WTC11 (cell line): ENCODE results near the gene RIMS4. TPM values are rescaled to one million over a fixed set of nuclear protein-coding genes. Genes with fewer than 3 reads are reported as not detected.

Experiments used
- ATAC-seq: fragments of 200-7000 bp; cut with Tn5 transposase; 2 replicates; pipeline ENCODE4 v1.10.0; 2021; ENCODE audit warnings: mild to moderate bottlenecking, moderate library complexity
- CTCF ChIA-PET: fragments of 300-600 bp; sonication (Branson Sonifier 250); formaldehyde crosslinking; loops from one replicate; lab custom pipeline; 2021; ENCODE audit warnings: antibody characterized with exemption; lab: Charles Lee
- POLR2A ChIA-PET: fragments of 350-600 bp; sonication (Branson Sonifier 250); formaldehyde crosslinking; loops from one replicate; lab custom pipeline; 2021; ENCODE audit warnings: antibody characterized with exemption; lab: Charles Lee
- DNase-seq: peaks from one replicate; pipeline ENCODE4 v3.0.0; 2021; ENCODE audit warnings: low spot score
- H3K27ac Mint-ChIP-seq: 2 replicates; pipeline ENCODE4 v1.8.0; 2021; ENCODE audit warnings: mixed read lengths
- H3K27me3 Mint-ChIP-seq: 2 replicates; pipeline ENCODE4 v1.8.0; 2021; ENCODE audit warnings: low read depth, mild to moderate bottlenecking, moderate library complexity, mixed read lengths
- H3K36me3 Mint-ChIP-seq: 2 replicates; pipeline ENCODE4 v1.8.0; 2021; ENCODE audit warnings: mixed read lengths
- H3K4me1 Mint-ChIP-seq: 2 replicates; pipeline ENCODE4 v1.8.0; 2022; ENCODE audit warnings: mixed read lengths
- H3K4me3 Mint-ChIP-seq: 2 replicates; pipeline ENCODE4 v1.8.0; 2021; ENCODE audit warnings: mild to moderate bottlenecking, moderate library complexity, mixed read lengths
- H3K9me3 Mint-ChIP-seq: 2 replicates; pipeline ENCODE4 v1.8.0; 2021; ENCODE audit warnings: mixed read lengths
- GRHL2 ChIP-seq: fragments of 250-450 bp; sonication (Bioruptor Pico); IDR thresholded peaks from 2 replicates; pipeline ENCODE4 v1.8.0; 2022; ENCODE audit warnings: mild to moderate bottlenecking, moderate library complexity; ENCODE audit not compliant: insufficient replicate concordance, severe bottlenecking
- JAZF1 ChIP-seq: fragments of 250-450 bp; sonication (Bioruptor Pico); IDR thresholded peaks from 2 replicates; pipeline ENCODE4 v1.9.0; 2021; ENCODE audit warnings: moderate library complexity, mild to moderate bottlenecking, inconsistent platforms
- NFATC4 ChIP-seq: fragments of 250-450 bp; sonication (Bioruptor Pico); IDR thresholded peaks from 2 replicates; pipeline ENCODE4 v1.9.0; 2021; ENCODE audit warnings: mild to moderate bottlenecking
- NR1H2 ChIP-seq: sonication (generic); formaldehyde crosslinking; IDR thresholded peaks from 2 replicates; pipeline ENCODE4 v1.9.0; 2021; ENCODE audit warnings: mild to moderate bottlenecking, moderate library complexity, missing genetic modification reagents
- NR2C2 ChIP-seq: sonication (generic); formaldehyde crosslinking; IDR thresholded peaks from 2 replicates; pipeline ENCODE4 v1.8.0; 2022; ENCODE audit warnings: mild to moderate bottlenecking, missing genetic modification reagents
- RELA ChIP-seq: sonication (generic); formaldehyde crosslinking; IDR thresholded peaks from 2 replicates; pipeline ENCODE4 v1.8.1; 2022; ENCODE audit warnings: missing genetic modification reagents, mild to moderate bottlenecking, borderline replicate concordance
- SMAD3 ChIP-seq: sonication (generic); formaldehyde crosslinking; IDR thresholded peaks from 2 replicates; pipeline ENCODE4 v1.8.0; 2022; ENCODE audit warnings: missing genetic modification reagents, mild to moderate bottlenecking, borderline replicate concordance
- SMAD4 ChIP-seq: sonication (generic); formaldehyde crosslinking; IDR thresholded peaks from 2 replicates; pipeline ENCODE4 v1.8.0; 2022; ENCODE audit warnings: mild to moderate bottlenecking, missing genetic modification reagents
- TEAD4 ChIP-seq: sonication (generic); formaldehyde crosslinking; IDR thresholded peaks from 2 replicates; pipeline ENCODE4 v1.8.0; 2022; ENCODE audit warnings: mild to moderate bottlenecking, missing genetic modification reagents
- ZBTB21 ChIP-seq: sonication (generic); formaldehyde crosslinking; IDR thresholded peaks from 2 replicates; pipeline ENCODE4 v1.8.1; 2023; ENCODE audit warnings: mild to moderate bottlenecking, missing genetic modification reagents, borderline replicate concordance
- ZNF317 ChIP-seq: sonication (generic); formaldehyde crosslinking; IDR thresholded peaks from 2 replicates; pipeline ENCODE4 v1.8.1; 2023; ENCODE audit warnings: low read depth, mild to moderate bottlenecking, moderate library complexity, missing genetic modification reagents, borderline replicate concordance
- ZNF416 ChIP-seq: fragments of 250-450 bp; sonication (Bioruptor Pico); IDR thresholded peaks from 2 replicates; pipeline ENCODE4 v1.9.0; 2021; ENCODE audit warnings: mild to moderate bottlenecking, inconsistent platforms
- total RNA-seq: library from RNA; stranded (reverse); gene quantifications from 3 replicates; pipeline ENCODE4 v1.2.3, GENCODE V29; 2021
- TF ChIP-seq, protein P1 (sequence below): sonication (generic); formaldehyde crosslinking; IDR thresholded peaks from 2 replicates; pipeline ENCODE4 v1.8.1; 2022; ENCODE audit warnings: mild to moderate bottlenecking, moderate library complexity, missing genetic modification reagents
- TF ChIP-seq, protein P2 (sequence below): sonication (generic); formaldehyde crosslinking; IDR thresholded peaks from 2 replicates; pipeline ENCODE4 v1.8.0; 2022; ENCODE audit warnings: mild to moderate bottlenecking, missing genetic modification reagents
- TF ChIP-seq, protein P3 (sequence below): fragments of 250-450 bp; sonication (Bioruptor Pico); IDR thresholded peaks from 2 replicates; pipeline ENCODE4 v1.9.0; 2021; ENCODE audit warnings: mild to moderate bottlenecking
- TF ChIP-seq, protein P4 (sequence below): sonication (generic); formaldehyde crosslinking; IDR thresholded peaks from 2 replicates; pipeline ENCODE4 v1.8.1; 2022; ENCODE audit warnings: missing genetic modification reagents, borderline replicate concordance
- TF ChIP-seq, protein P5 (sequence below): sonication (generic); formaldehyde crosslinking; IDR thresholded peaks from 2 replicates; pipeline ENCODE4 v1.8.0; 2023; ENCODE audit warnings: missing genetic modification reagents, mild to moderate bottlenecking, borderline replicate concordance
- TF ChIP-seq, protein P6 (sequence below): fragments of 250-450 bp; sonication (Bioruptor Pico); IDR thresholded peaks from 2 replicates; pipeline ENCODE4 v2.1.2; 2022; ENCODE audit warnings: mild to moderate bottlenecking, moderate library complexity

Gene RIMS4
- total RNA-seq, 1 experiment from 2014 or later, result 24.8 TPM

DNA sequence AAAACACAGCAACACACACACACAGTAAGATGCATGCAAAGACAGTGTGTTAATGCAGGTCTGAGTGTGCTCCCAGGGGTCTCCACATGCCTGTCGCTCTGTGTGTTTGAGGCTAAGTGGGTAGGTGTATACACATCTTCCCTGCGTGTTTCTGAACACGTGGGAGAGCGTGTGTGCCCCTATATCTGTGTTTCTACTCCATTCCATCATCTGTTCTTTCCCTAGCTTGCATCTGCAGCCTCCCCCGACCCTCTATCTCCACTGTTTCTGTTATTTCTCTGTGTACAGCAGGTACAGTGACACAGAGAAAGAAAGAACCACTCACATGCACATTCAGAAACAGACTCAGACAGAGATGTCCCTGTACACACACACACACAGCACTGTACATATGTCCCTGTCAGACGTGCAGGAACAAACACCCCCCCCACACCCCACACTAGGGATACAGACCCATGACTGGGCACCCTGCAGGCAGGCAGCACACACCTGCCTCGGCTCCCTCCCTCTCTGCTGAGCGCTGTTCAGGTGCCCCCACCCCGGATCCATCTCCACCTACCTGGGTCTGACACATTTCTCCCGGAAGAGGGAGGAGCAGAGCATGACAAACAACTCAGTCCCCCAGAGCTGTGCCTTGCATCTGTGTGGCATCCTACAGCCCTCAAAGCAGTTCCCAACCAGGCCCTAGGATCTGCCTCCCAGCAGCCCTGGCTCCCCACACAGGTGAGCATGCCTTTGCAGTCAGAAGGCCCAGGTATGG is 37.1 kb downstream of the RIMS4 start:
- Mint-ChIP-seq H3K27me3 (no peaks in the 10 kb centered on the region), H3K9me3 (no peaks in the 10 kb centered on the region), H3K36me3 (no peaks in the 10 kb centered on the region), H3K4me1 (no peaks in the 10 kb centered on the region), H3K4me3 (no peak overlapping the region), H3K27ac (no peak overlapping the region)
- ATAC-seq (no peak), DNase-seq (no peak)
- ChIA-PET CTCF (interaction anchor here (0.6 to 1.0 kb wide), 2 partner anchors 11 to 27 kb away, joined by 3 to 5 read pairs; no protein-coding TSS in a partner anchor), POLR2A (no interaction called here)
- TF ChIP-seq, protein P1, sequence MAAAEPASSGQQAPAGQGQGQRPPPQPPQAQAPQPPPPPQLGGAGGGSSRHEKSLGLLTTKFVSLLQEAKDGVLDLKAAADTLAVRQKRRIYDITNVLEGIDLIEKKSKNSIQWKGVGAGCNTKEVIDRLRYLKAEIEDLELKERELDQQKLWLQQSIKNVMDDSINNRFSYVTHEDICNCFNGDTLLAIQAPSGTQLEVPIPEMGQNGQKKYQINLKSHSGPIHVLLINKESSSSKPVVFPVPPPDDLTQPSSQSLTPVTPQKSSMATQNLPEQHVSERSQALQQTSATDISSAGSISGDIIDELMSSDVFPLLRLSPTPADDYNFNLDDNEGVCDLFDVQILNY (CRISPR knock-in tag), result no peak
- no peak for TF ChIP-seq NFATC4 (CRISPR knock-in tag)
- TF ChIP-seq NR1H2, result no peak
- TF ChIP-seq SMAD3 (CRISPR knock-in tag), result no peak
- no peak for TF ChIP-seq GRHL2 (CRISPR knock-in tag)
- no peak for TF ChIP-seq JAZF1
- TF ChIP-seq ZNF317, result no peak
- no peak for TF ChIP-seq RELA (CRISPR knock-in tag)
- TF ChIP-seq SMAD4, result no peak
- TF ChIP-seq, protein P2, sequence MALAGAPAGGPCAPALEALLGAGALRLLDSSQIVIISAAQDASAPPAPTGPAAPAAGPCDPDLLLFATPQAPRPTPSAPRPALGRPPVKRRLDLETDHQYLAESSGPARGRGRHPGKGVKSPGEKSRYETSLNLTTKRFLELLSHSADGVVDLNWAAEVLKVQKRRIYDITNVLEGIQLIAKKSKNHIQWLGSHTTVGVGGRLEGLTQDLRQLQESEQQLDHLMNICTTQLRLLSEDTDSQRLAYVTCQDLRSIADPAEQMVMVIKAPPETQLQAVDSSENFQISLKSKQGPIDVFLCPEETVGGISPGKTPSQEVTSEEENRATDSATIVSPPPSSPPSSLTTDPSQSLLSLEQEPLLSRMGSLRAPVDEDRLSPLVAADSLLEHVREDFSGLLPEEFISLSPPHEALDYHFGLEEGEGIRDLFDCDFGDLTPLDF (CRISPR knock-in tag), result no peak
- TF ChIP-seq TEAD4 (CRISPR knock-in tag), result no peak
- no peak for TF ChIP-seq ZBTB21 (CRISPR knock-in tag)
- TF ChIP-seq, protein P3, sequence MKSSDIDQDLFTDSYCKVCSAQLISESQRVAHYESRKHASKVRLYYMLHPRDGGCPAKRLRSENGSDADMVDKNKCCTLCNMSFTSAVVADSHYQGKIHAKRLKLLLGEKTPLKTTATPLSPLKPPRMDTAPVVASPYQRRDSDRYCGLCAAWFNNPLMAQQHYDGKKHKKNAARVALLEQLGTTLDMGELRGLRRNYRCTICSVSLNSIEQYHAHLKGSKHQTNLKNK (CRISPR knock-in tag), result no peak
- TF ChIP-seq, protein P4, sequence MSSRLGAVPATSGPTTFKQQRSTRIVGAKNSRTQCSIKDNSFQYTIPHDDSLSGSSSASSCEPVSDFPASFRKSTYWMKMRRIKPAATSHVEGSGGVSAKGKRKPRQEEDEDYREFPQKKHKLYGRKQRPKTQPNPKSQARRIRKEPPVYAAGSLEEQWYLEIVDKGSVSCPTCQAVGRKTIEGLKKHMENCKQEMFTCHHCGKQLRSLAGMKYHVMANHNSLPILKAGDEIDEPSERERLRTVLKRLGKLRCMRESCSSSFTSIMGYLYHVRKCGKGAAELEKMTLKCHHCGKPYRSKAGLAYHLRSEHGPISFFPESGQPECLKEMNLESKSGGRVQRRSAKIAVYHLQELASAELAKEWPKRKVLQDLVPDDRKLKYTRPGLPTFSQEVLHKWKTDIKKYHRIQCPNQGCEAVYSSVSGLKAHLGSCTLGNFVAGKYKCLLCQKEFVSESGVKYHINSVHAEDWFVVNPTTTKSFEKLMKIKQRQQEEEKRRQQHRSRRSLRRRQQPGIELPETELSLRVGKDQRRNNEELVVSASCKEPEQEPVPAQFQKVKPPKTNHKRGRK (CRISPR knock-in tag), result no peak
- no peak for TF ChIP-seq ZNF416 (CRISPR knock-in tag)
- TF ChIP-seq, protein P5, sequence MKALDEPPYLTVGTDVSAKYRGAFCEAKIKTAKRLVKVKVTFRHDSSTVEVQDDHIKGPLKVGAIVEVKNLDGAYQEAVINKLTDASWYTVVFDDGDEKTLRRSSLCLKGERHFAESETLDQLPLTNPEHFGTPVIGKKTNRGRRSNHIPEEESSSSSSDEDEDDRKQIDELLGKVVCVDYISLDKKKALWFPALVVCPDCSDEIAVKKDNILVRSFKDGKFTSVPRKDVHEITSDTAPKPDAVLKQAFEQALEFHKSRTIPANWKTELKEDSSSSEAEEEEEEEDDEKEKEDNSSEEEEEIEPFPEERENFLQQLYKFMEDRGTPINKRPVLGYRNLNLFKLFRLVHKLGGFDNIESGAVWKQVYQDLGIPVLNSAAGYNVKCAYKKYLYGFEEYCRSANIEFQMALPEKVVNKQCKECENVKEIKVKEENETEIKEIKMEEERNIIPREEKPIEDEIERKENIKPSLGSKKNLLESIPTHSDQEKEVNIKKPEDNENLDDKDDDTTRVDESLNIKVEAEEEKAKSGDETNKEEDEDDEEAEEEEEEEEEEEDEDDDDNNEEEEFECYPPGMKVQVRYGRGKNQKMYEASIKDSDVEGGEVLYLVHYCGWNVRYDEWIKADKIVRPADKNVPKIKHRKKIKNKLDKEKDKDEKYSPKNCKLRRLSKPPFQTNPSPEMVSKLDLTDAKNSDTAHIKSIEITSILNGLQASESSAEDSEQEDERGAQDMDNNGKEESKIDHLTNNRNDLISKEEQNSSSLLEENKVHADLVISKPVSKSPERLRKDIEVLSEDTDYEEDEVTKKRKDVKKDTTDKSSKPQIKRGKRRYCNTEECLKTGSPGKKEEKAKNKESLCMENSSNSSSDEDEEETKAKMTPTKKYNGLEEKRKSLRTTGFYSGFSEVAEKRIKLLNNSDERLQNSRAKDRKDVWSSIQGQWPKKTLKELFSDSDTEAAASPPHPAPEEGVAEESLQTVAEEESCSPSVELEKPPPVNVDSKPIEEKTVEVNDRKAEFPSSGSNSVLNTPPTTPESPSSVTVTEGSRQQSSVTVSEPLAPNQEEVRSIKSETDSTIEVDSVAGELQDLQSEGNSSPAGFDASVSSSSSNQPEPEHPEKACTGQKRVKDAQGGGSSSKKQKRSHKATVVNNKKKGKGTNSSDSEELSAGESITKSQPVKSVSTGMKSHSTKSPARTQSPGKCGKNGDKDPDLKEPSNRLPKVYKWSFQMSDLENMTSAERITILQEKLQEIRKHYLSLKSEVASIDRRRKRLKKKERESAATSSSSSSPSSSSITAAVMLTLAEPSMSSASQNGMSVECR (CRISPR knock-in tag), result no peak
- no peak for TF ChIP-seq NR2C2 (CRISPR knock-in tag)
- TF ChIP-seq, protein P6, sequence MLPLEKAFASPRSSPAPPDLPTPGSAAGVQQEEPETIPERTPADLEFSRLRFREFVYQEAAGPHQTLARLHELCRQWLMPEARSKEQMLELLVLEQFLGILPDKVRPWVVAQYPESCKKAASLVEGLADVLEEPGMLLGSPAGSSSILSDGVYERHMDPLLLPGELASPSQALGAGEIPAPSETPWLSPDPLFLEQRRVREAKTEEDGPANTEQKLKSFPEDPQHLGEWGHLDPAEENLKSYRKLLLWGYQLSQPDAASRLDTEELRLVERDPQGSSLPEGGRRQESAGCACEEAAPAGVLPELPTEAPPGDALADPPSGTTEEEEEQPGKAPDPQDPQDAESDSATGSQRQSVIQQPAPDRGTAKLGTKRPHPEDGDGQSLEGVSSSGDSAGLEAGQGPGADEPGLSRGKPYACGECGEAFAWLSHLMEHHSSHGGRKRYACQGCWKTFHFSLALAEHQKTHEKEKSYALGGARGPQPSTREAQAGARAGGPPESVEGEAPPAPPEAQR (CRISPR knock-in tag), result no peak
